BLaER1 (cell line): ENCODE measurements around the gene CSTPP1.

Experiments
- H3K27ac ChIP-seq: shearing (Covaris generic); formaldehyde crosslinking; 2 replicates; pipeline ENCODE4 v1.8.1; 2022
- H3K27me3 ChIP-seq: shearing (Covaris generic); formaldehyde crosslinking; 2 replicates; pipeline ENCODE4 v1.8.1; 2022
- H3K36me3 ChIP-seq: shearing (Covaris generic); formaldehyde crosslinking; 2 replicates; pipeline ENCODE4 v1.8.1; 2022
- H3K4me1 ChIP-seq: shearing (Covaris generic); formaldehyde crosslinking; 2 replicates; pipeline ENCODE4 v1.8.1; 2022
- H3K4me2 ChIP-seq: shearing (Covaris generic); formaldehyde crosslinking; 2 replicates; pipeline ENCODE4 v1.8.1; 2022
- H3K4me3 ChIP-seq: shearing (Covaris generic); formaldehyde crosslinking; 2 replicates; pipeline ENCODE4 v1.8.1; 2022
- H3K9ac ChIP-seq: shearing (Covaris generic); formaldehyde crosslinking; 2 replicates; pipeline ENCODE4 v1.8.1; 2022
- H3K9me3 ChIP-seq: shearing (Covaris generic); formaldehyde crosslinking; 2 replicates; pipeline ENCODE4 v1.8.1; 2022
- H4K20me1 ChIP-seq: shearing (Covaris generic); formaldehyde crosslinking; 2 replicates; pipeline ENCODE4 v1.8.1; 2022
- Cebpa-rat ChIP-seq: shearing (Covaris generic); IDR thresholded peaks from 2 replicates; pipeline ENCODE4 v1.8.1; 2022

The CSTPP1 gene

DNA sequence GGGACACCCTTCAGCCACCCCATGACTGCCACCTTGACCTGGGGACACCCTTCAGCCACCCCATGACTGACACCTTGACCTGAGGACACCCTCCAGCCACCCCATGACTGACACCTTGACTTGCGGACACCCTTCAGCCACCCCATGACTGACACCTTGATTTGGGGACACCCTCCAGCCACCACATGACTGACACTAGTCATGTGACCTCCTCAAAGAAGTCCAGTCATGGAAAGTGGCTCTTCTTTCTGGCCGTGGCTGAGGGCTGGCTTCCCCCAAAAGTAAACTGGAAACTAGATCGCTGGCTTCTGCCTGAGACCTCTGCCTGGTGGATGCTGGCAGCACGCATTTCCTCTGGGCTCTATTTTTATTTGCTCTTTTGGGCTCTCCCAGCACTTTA lies 211.7 kb downstream of the CSTPP1 start:
- Histone ChIP-seq H3K27me3 (no peaks in the 10 kb centered on the region), H3K9me3 (no peaks in the 10 kb centered on the region), H3K36me3 (peaks cover 27% of the 10 kb centered on the region; the same call in 1 of the 2 replicates), H3K4me2 (no peak overlapping the region), H3K9ac (no peak overlapping the region), H3K4me1 (peaks cover 33% of the 10 kb centered on the region), H3K27ac (no peak overlapping the region), H3K4me3 (no peak overlapping the region), H4K20me1 (peaks cover 33% of the 10 kb centered on the region)
- no peak for TF ChIP-seq Cebpa-rat

DNA sequence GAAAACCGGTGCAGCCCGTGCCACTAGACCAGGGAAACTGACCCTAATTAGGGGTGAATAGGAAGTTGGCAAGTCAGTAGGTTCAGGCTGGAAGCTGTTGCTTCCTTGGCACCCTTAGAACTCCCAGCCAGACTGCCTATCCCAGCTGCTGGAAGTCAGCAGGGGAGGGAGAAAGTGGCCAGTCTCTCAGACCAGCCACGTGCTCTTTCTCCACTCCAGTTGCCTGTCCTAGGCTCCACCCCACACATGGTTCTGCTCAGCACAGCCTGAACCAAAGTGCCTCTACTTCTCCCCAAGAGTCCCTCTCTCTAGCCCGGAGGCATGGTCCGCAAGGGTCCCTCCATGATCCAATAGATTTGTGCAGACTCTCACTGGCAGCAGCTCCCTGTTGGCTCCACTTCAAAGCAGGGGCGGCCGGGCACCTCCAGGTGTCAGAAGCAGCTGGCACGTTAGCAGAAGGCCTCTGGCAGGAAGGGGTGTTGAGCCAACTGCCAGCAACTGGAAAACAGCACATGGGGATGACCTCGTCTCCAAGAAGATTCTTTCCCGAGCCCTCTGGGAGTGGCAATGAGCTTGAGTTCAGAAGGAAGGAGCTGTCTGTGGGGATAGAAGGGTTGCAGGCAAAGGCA lies 212.5 kb downstream of the CSTPP1 start:
- Histone ChIP-seq H3K36me3 (peaks cover 22% of the 10 kb centered on the region; the same call in 1 of the 2 replicates), H4K20me1 (peaks cover 36% of the 10 kb centered on the region), H3K27ac (no peak overlapping the region), H3K27me3 (no peaks in the 10 kb centered on the region), H3K9me3 (no peaks in the 10 kb centered on the region), H3K4me3 (no peak overlapping the region), H3K4me1 (peaks cover 40% of the 10 kb centered on the region), H3K4me2 (peak overlapping the region; percentile 36; the same call in 1 of the 2 replicates), H3K9ac (no peak overlapping the region)
- no peak for TF ChIP-seq Cebpa-rat

DNA sequence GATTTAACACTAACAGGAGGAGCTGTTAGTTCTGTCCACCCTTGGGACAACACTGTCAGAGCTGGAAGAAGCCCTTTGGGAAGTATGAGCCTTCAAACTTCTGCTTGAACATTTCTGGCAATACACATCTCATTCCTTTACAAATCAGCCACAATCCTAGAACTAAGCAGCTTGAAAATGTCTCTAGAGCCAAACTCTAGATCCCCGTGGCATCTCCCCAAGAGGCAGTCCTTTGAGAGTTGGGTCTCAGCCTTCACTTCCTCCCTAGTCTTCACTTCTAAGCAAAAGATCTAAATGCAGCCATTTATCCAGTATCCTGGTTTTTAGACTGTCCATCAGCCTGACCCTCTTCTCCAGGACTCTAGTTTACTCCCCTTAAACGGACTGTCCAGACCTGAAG lies 213.2 kb downstream of the CSTPP1 start:
- Histone ChIP-seq H3K4me2 (peak overlapping the region; percentile 36; the same call in 1 of the 2 replicates), H3K27me3 (no peaks in the 10 kb centered on the region), H3K36me3 (peaks cover 22% of the 10 kb centered on the region; the same call in 1 of the 2 replicates), H3K9ac (no peak overlapping the region), H3K4me1 (peaks cover 48% of the 10 kb centered on the region), H3K9me3 (no peaks in the 10 kb centered on the region), H4K20me1 (peaks cover 44% of the 10 kb centered on the region), H3K27ac (no peak overlapping the region), H3K4me3 (no peak overlapping the region)
- TF ChIP-seq Cebpa-rat: no peak

DNA sequence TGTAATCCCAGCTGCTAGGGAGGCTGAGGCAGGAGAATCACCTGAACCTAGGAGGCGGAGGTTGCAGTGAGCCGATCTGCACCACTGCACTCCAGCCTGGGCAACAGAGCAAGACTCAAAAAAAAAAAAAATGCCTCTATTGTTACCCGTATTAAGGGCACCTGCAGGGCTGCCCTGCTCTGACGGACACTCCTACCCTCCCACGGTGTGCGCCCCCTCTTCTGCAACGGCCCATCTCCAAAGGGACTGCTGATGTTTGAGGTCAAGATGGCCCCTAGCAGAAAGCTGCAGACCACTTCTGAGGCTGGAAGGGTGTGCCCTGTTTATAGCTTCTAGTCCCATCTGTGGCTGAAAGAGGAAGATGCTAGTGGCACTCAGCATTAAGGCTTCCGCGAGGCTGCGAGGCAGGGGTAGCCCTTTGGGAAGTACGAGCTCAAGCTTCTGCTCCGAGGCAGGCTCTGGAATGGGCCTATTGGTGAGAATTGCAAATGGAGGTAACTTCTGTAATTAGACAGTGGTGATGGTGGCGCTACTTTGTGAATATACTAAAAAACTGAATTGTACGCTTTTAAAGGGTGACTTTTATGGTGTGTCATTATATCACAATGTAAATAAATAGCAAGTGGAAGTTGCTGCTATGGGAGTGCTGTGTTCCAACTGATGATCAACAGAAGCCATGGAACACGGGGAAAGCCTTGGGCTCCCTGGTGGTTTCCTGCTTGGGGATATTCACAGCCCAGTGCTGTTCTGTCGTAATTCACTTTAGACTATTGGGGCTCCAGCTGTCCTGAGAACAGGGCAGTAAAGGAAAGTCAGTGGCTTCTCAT lies 215.8 kb downstream of the CSTPP1 start:
- Histone ChIP-seq H3K4me2 (peak overlapping the region; percentile 75), H3K27me3 (no peaks in the 10 kb centered on the region), H3K9me3 (no peaks in the 10 kb centered on the region), H4K20me1 (peaks cover 51% of the 10 kb centered on the region), H3K27ac (no peak overlapping the region), H3K36me3 (peaks cover 35% of the 10 kb centered on the region), H3K9ac (no peak overlapping the region), H3K4me1 (peaks cover 69% of the 10 kb centered on the region), H3K4me3 (no peak overlapping the region)
- TF ChIP-seq Cebpa-rat: no peak

DNA sequence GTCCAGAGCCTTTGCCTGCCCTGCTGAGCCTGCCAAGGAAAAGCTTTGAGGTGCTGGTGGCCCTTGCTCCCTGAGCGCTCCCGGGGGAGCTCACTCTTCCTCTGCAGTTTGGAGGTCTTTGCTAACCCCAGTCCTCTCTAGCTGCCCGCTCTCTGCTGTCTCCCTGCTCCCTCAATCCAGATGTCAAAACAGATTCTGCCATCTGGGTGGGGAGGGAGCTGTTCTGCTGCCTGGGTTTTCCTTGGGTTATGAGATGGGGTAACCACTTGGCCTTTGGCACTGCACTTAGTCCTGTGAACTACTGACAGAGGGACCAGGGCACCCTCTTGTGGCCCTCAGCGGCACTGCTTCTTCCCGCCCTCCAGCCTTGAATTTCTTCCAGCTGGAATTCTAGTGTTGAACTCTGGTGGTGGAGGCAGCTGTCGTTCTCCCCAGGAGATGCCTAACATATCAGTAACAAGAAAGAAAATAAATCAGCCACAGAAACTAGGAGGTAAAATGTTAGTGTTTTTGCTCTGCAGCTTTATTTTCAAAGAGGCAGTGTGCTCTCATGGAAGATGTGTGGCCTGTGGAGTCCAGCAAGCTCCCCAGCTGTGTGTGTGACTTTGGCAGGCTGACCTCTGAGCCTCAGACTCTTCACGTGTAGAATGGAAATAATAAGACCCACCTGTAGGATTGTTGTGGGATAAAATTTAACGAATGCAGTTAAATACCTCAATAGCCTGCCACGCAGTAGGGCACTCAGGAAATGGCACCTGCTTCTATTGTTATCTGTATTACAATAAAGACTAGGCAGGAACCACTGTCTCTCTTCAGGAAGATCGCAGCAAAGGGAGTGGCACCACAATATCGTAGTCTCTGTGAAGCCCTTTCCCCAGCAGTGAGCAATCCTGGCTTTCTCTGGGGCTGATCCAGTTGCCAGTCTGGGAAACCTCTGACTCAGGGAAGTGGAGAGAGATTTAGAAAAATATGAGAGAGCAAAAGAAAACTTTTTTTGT lies 216.7 kb downstream of the CSTPP1 start:
- Histone ChIP-seq H3K4me2 (peak overlapping the region; percentile 75), H3K9ac (no peak overlapping the region), H4K20me1 (peaks cover 51% of the 10 kb centered on the region), H3K4me1 (peaks cover 71% of the 10 kb centered on the region), H3K36me3 (peaks cover 36% of the 10 kb centered on the region), H3K9me3 (no peaks in the 10 kb centered on the region), H3K27ac (no peak overlapping the region), H3K27me3 (no peaks in the 10 kb centered on the region), H3K4me3 (no peak overlapping the region)
- no peak for TF ChIP-seq Cebpa-rat

DNA sequence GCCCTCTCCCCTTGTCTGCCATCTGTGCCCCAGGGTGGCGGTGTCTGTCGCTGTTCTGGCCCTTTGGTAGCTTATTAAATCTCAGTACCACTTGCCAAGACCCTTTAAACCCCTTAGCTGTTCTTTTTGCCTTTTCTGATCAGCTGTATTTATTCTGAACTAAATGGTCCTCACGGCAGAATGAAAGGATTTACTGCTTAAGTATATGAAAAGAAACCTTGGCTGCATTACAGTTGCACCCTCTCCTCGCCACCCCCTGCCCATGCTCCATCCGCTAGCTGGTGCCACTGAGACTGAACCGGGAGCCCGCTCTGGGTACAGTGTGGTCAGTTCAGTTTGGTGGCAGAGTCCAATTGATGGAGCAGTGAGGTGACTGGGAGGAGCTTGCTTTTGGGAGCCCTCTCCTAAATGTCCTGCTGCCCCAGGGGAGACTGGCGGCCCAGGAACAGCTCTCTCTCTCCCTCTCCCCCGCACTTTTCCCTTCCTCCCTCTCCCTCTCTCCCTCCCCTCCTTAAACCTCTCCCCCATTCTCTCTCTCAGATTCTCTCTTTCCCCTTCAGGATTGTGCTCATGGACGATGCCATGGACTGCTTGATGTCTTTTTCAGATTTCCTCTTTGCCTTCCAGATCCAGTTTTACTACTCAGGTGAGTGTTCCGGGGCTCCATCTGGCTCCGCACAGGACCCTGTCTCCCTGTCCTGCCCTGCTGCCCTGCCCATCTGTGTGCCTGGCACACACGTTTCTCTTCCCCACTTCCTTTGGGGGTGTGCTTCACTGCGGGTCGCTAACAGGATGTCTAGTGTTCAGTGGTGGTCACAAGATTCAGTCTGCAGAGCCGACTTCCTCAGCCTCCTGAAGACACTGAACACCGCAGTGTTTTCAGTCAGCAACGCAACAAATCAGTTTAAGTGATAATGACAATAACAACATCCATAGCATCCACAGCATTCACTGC lies 218.3 kb downstream of the CSTPP1 start:
- Histone ChIP-seq H3K9me3 (no peaks in the 10 kb centered on the region), H3K4me3 (no peak overlapping the region), H3K4me2 (peak overlapping the region; percentile 75), H4K20me1 (peaks cover 45% of the 10 kb centered on the region), H3K27ac (no peak overlapping the region), H3K36me3 (peaks cover 37% of the 10 kb centered on the region), H3K4me1 (peaks cover 65% of the 10 kb centered on the region), H3K9ac (no peak overlapping the region; the same call in 1 of the 2 replicates), H3K27me3 (no peaks in the 10 kb centered on the region)
- no peak for TF ChIP-seq Cebpa-rat

DNA sequence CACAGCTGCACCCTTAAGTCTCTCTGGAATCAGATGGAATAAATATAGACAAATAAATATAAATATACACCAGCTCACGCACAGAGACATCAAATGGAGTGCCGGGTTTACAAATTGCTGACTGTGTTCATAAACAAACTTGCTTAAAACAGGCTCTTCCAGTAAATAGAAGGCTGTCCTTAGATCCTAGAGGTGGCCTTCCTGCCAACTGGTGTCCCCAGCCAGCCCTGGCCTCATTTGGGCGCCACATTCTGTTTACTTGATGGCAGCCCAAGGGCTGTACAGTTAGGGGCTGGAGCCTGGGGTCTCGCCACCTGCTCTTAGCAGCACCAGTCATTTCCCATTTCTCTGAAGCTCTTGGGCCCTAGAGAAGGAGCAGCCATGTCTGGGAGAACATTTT lies 219.3 kb downstream of the CSTPP1 start:
- no peak for TF ChIP-seq Cebpa-rat
- Histone ChIP-seq H3K27ac (no peak overlapping the region), H3K9me3 (no peaks in the 10 kb centered on the region), H3K36me3 (peaks cover 47% of the 10 kb centered on the region), H4K20me1 (peaks cover 49% of the 10 kb centered on the region), H3K27me3 (no peaks in the 10 kb centered on the region), H3K4me2 (peak overlapping the region; percentile 75), H3K4me1 (peaks cover 60% of the 10 kb centered on the region), H3K4me3 (no peak overlapping the region), H3K9ac (peak overlapping the region; percentile 9; the same call in 1 of the 2 replicates)

DNA sequence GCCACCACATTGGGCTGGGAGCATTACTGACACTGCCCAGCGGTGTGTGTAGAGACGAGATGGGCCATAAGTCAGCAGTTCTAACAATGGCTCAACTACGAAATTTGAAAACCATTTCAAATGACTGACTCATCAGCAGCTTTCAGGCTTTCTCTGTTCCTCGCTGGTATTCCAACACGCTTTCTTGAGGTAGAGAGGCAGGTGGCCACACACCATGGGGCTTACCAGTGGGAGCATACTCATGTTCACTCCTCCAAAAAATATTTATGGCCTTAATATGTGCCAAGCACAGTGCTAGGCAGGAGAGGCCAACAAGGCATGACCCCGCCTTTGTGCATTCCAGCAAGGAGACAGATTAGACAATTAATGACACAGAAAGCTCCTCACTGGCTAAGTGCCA lies 219.8 kb downstream of the CSTPP1 start:
- no peaks in the 10 kb centered on the region for H3K27me3 ChIP-seq

More for the DNA sequence above, 219.8 kb downstream of the CSTPP1 start:
- Histone ChIP-seq H3K9ac (peak overlapping the region; percentile 9; the same call in 1 of the 2 replicates), H4K20me1 (peaks cover 54% of the 10 kb centered on the region), H3K36me3 (peaks cover 52% of the 10 kb centered on the region), H3K9me3 (no peaks in the 10 kb centered on the region), H3K27ac (no peak overlapping the region), H3K4me1 (peaks cover 60% of the 10 kb centered on the region), H3K4me2 (peak overlapping the region; percentile 75), H3K4me3 (no peak overlapping the region)
- no peak for TF ChIP-seq Cebpa-rat
